ENCODE measurements around the gene NOL4L. TPM values are rescaled to one million over a fixed set of nuclear protein-coding genes. Genes with fewer than 3 reads are reported as not detected.

NOL4L gene
- total and polyA plus RNA-seq, 8 donors, result 3.8 to 54.0 (median 15.0) TPM

GRCh38 chr20:32446301-32447100, 138.6 kb downstream of the NOL4L start:
- intact Hi-C loops (cut with DNase I; ENCODE audit: low total_unique reads), result no loop called here
- Histone ChIP-seq H3K36me3 (peaks cover 19 to 84% (median 75%) of the 10 kb centered on the region in 4 donors), H3K9me3 (no peaks in the 10 kb centered on the region), H3K27me3 (no peaks in the 10 kb centered on the region), H3K4me1 (peaks cover 18 to 67% (median 37%) of the 10 kb centered on the region in 4 donors), H3K27ac (peak overlapping the region in 2 of 5 donors; percentile 4 to 8), H3K4me3 (no peak overlapping the region)
- TF ChIP-seq CTCF (IDR thresholded peaks at IDR 0.05) (peak in 1 of 7 experiments; percentile 8), POLR2AphosphoS5 (IDR thresholded peaks at IDR 0.05) (no peak)
- peak in 1 of 2 donors; percentile 15 for DNase-seq
- 77 to 87% (median 81%) methylated on average over 9 to 14 of the region's 14 CpGs for WGBS, 5 donors

- peak overlapping the region in 2 of 5 donors; percentile 4 to 11 for H3K27ac ChIP-seq
- H3K27me3 ChIP-seq, result no peaks in the 10 kb centered on the region
- peaks cover 17 to 61% (median 33%) of the 10 kb centered on the region in 4 donors for H3K4me1 ChIP-seq
- DNase-seq, result peak; percentile 20 to 78
- H3K9me3 ChIP-seq, result no peaks in the 10 kb centered on the region
- 47 to 60% (median 52%) methylated on average over 11 to 12 of the region's 12 CpGs for whole genome bisulfite sequencing, 5 donors
- H3K36me3 ChIP-seq, result peaks cover 15 to 84% (median 75%) of the 10 kb centered on the region in 4 donors
- TF ChIP-seq EP300 (IDR thresholded peaks at IDR 0.05), result no peak
- no peak for TF ChIP-seq POLR2A (IDR thresholded peaks at IDR 0.05)
- no peak for TF ChIP-seq CTCF (IDR thresholded peaks at IDR 0.05)
- TF ChIP-seq POLR2AphosphoS5 (IDR thresholded peaks at IDR 0.05), result no peak
- no peak overlapping the region for H3K4me3 ChIP-seq
- intact Hi-C loops (cut with DNase I; ENCODE audit: low total_unique reads), result no loop called here
Observed at GRCh38 chr20:32445539-32446273, 139.4 kb downstream of the NOL4L start.

- H3K27me3 ChIP-seq, result no peaks in the 10 kb centered on the region
- DNase-seq, result peak in 1 of 2 donors; percentile 15
- 74 to 81% (median 77%) methylated on average over 7 of the region's 7 CpGs for WGBS, 5 donors
- H3K27ac ChIP-seq, result no peak overlapping the region
- no peak overlapping the region for H3K4me3 ChIP-seq
- no peaks in the 10 kb centered on the region for H3K9me3 ChIP-seq
- H3K36me3 ChIP-seq, result peaks cover 11 to 82% (median 74%) of the 10 kb centered on the region in 4 donors
- TF ChIP-seq POLR2AphosphoS5 (IDR thresholded peaks at IDR 0.05) (no peak), POLR2A (IDR thresholded peaks at IDR 0.05) (no peak), CTCF (IDR thresholded peaks at IDR 0.05) (no peak), EP300 (IDR thresholded peaks at IDR 0.05) (no peak)
- H3K4me1 ChIP-seq, result peaks cover 7 to 51% (median 32%) of the 10 kb centered on the region in 4 donors
- intact Hi-C loops (cut with DNase I; ENCODE audit: low total_unique reads), result no loop called here
Observed at GRCh38 chr20:32444474-32445220, 140.5 kb downstream of the NOL4L start.

GRCh38 chr20:32443386-32443974, 141.7 kb downstream of the NOL4L start:
- no peak for TF ChIP-seq POLR2AphosphoS5 (IDR thresholded peaks at IDR 0.05)
- no peak for TF ChIP-seq EP300 (IDR thresholded peaks at IDR 0.05)
- TF ChIP-seq POLR2A (IDR thresholded peaks at IDR 0.05), result no peak
- H3K27me3 ChIP-seq, result no peaks in the 10 kb centered on the region
- DNase-seq, result no peak
- no peak overlapping the region for H3K4me3 ChIP-seq
- intact Hi-C loops (cut with DNase I; ENCODE audit: low total_unique reads), result no loop called here
- peak overlapping the region in 1 of 5 donors; percentile 10 for H3K27ac ChIP-seq
- H3K36me3 ChIP-seq, result peaks cover 17 to 84% (median 78%) of the 10 kb centered on the region in 4 donors
- H3K9me3 ChIP-seq, result no peaks in the 10 kb centered on the region
- 76 to 91% (median 81%) methylated on average over 3 of the region's 3 CpGs for WGBS, 5 donors
- H3K4me1 ChIP-seq, result peaks cover 6 to 39% (median 22%) of the 10 kb centered on the region in 4 donors
